Left colon (tissue), 2 donors: ENCODE measurements around the gene ZFYVE28. TPM values are rescaled to one million over a fixed set of nuclear protein-coding genes. Genes with fewer than 3 reads are reported as not detected.

Source experiments
- ATAC-seq: fragments of 200-7000 bp; cut with Tn5 transposase; one replicate; pipeline ENCODE4 v1.9.1; 2020; ENCODE audit warnings: mild to moderate bottlenecking, moderate library complexity
- DNase-seq, 2 donors: peaks; one replicate each; pipeline ENCODE4 v3.0.0-alpha.2; 2020
- intact Hi-C, 2 donors: fragments of 100-400 bp; cut with DNase I in 1 of 2; cut with micrococcal nuclease in 1 of 2; formaldehyde crosslinking; loops; one replicate each; pipeline versions ENCODE4 v1.11.2 to v1.14.0; 2022; cut with DNase I, micrococcal nuclease
- total RNA-seq, 2 donors: library from RNA; stranded (reverse); fragmentation: NEBNext Ultra II Directional; extraction: Animal tissue kit (Norgen Biotek cat#: 25700); gene quantifications; one replicate each; pipeline ENCODE4 v1.2.1, GENCODE V29; 2021
- donor health status: DM: no; HTN: no; CAD: no.
- donor health status: DM: yes; HTN: yes; CAD: no.

ZFYVE28 gene
- total RNA-seq, 2 donors from 2014 or later, result 31.9 to 48.7 TPM

DNA sequence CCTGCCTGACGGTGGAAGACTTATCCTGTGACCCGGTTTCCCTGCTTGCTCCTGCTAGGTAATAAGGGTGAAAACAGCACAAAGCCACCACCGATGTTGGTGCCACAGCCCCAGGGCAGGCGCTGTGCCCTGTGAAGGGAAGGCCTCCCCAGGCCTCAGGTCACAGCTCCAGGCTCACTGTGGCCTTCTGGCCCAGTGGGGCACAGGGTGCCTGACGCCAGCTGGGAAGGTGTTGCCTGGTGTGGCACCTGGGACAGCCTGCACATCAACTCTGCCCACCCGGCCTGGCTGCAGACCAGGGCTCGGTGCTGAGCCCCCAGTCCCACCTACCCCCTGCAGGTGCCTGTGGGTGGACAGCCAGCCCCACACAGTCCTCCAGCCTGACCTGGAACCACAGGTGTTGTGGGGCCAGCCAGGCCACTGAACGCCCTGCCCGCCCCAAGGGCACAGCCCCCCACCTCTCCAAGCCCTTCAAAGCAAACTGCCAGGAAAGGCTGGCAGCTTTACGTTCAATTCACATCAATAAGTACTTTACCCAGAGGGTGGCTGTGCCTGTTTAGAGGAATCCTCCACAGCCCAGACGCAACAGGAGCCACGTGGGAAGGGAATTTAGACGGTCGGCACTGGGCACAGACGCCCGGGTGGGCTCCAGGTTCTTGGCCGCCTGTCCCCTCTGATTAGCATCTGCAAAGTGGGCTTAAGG is 54.3 kb downstream of the ZFYVE28 start:
- ATAC-seq, result no peak

GRCh38 chr4:2363056-2363721 is 55.3 kb downstream of the ZFYVE28 start:
- no peak for DNase-seq
- intact Hi-C loops, result no loop called here
- peak; percentile 31 for ATAC-seq

More for the DNA sequence above, 54.3 kb downstream of the ZFYVE28 start:
- intact Hi-C loops, result no loop called here
- no peak for DNase-seq

DNA sequence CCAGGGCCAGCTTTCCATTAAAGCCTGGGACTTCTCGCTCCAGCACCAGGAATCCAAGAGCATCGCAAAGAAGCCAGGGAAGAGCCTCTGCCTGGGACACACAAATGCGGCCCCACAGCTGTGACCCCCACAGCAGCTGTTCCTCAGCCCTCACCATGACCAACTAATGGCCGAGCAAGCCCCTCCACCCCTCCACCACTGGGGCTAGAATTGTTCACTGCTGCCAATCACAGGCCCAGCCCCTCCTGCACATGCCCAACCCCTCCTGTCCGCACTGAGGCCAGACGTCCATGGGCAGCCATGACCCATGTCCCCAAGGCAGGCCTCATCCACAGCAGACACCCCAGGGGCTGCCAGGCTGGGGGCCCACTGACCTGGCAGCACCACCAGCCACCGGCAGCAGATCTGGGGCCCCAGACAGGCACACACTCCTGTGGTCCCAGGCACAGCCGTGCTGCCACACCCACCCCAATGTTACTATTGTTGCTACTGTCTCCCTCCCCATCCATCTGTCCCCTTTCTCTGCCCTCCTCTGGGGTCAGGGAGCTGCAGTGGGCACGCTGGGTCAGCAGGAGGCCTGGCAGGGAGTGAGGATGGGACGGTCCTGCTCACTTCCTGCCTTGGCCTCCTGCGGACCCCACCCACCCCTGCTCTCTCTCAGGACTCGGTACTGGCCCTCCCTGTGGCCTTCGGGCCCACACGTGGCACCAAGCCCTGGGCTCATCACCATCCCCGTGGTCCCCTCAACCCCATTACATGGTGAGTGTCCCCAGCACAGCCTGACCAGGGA is 56.0 kb downstream of the ZFYVE28 start:
- ATAC-seq, result no peak
- no peak for DNase-seq
- intact Hi-C loops, result no loop called here

GRCh38 chr4:2361366-2362265 is 56.8 kb downstream of the ZFYVE28 start:
- intact Hi-C loops, result no loop called here
- ATAC-seq, result no peak
- no peak for DNase-seq

DNA sequence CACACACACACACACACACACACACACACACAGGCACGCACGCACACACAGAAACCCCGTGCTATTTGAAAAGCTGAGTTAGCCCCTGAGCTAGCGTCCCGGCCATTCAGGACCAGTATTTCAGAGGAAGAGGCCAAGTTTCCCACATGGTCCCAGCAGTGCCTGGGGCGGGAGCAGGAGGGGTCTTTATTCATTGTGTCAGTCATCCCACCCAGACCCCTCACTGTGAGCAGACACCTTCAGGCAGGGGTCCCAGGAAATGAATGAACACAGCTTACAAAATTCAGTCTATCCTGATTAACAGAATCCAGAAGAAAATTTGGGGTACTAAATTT is 58.1 kb downstream of the ZFYVE28 start:
- ATAC-seq (no peak), DNase-seq (no peak)
- intact Hi-C loops, result no loop called here

GRCh38 chr4:2359591-2360395 is 58.7 kb downstream of the ZFYVE28 start:
- DNase-seq, result no peak
- intact Hi-C loops, result no loop called here
- no peak for ATAC-seq

GRCh38 chr4:2357821-2358745 is 60.4 kb downstream of the ZFYVE28 start:
- DNase-seq, result no peak
- intact Hi-C loops, result no loop called here
- ATAC-seq, result no peak

DNA sequence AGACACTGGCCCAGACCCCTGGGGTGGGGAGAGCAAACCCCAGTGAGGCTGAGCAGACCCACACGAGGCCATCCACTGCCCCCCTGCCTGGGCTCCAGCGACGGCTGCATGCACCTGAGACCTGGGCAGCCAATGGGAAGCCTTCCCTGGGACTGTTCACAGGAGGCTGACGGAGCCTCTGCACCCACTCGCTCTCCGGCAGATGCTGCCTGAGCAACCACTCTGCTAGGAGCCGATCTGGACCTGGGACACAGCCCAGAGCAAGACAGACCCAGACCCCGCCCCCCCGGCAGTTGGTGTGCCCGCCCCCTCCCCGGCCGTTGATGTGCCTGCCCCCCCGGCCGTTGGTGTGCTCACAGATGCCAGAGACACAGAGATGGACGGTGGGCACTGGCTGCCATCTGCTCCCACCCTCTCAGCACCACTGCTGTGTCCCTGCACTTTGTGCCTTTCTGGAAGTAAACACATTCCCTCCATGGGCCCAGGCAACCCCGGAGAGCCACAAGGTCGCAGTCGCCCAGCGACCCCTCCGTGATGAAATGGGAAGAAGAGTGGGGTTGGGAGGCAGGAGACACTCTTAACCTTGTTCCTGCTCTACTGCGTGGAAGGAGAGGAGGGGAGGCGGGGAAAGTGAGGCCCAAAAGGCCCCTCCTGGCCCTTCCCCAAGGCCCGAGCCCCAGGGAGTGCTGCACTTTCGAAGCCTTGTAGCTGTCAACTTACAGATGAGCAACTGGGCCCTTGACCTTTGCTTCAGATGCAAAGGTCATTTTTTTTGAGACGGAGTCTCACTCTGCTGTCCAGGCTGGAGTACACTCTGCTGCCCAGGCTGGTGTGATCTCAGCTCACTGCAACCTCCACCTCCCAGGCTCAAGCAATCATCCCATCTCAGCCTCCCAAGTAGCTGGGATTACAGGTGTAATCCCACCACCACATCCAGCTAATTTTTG is 62.0 kb downstream of the ZFYVE28 start:
- ATAC-seq, result peak; percentile 19
- intact Hi-C loops, result no loop called here
- DNase-seq, result no peak

DNA sequence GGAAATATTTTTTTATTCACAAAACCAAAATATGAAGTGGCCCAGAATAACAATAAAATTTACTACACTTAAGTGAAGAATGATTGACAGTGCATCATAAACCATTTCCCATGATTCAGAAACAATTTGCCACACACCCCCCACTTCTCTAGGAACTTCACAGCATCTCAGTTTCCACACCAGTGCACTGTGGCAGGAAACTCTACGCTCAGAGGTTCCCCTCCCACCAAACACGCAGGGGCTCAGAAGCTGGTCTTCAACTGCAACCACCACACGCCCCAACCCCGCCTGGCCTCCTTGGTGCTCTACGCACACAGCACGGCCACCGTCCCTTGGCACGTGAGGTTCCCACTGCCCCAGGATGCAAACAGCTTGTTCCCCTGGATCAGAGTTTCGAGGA is 63.7 kb downstream of the ZFYVE28 start:
- ATAC-seq, result no peak
- intact Hi-C loops, result no loop called here
- no peak for DNase-seq

GRCh38 chr4:2354118-2354517 is 64.3 kb downstream of the ZFYVE28 start:
- intact Hi-C loops, result no loop called here
- DNase-seq (no peak), ATAC-seq (no peak)

DNA sequence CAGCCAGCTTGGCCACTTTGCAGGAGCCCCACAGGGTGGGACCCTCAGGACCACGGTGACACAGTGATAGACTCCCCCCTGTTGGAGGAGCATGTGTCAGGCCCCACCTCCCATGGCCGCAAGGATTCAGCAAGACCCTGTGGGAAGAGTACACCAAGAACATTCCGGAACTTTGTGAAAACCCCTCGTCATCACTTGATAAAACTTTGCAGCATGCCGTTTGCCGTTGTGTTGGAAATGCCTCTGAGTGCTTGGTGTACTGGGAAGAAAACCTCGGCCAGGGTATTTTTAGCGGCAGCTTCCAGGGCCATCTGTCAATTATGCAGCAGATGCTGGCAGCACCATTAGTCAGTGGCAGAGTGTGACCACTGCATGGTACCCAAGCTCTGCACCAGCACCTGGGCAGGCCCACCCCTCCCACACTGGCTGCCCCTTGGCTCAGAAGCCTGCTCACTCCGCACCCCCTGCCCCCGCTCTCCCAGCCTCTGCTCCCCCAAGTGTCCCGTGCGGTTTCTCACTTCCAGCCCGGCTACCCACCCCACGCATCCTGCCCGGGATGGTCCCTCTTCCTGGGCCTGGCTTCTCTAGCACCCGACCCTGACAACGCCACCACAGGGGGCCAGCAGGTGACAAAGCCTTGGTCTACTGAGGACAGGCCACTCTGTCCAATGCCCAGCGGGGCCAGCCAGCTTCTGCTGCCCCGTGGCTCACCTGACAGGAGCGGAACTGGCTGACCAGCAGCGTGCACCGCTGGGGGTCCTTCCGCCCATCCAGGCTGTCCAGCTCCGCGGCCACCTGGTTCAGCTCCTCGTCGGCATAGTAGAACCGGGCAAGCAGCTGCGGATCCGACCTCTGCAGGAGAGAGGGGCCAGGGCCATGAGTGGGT is 65.0 kb downstream of the ZFYVE28 start:
- DNase-seq, result no peak
- intact Hi-C loops, result no loop called here
- ATAC-seq, result no peak

GRCh38 chr4:2352729-2353221 is 65.7 kb downstream of the ZFYVE28 start:
- intact Hi-C loops, result no loop called here
- DNase-seq (no peak), ATAC-seq (no peak)

GRCh38 chr4:2352171-2352570 is 66.3 kb downstream of the ZFYVE28 start:
- ATAC-seq (no peak), DNase-seq (no peak)
- intact Hi-C loops, result no loop called here

- ATAC-seq (no peak), DNase-seq (no peak)
- intact Hi-C loops, result no loop called here
Measured at GRCh38 chr4:2350982-2351381, 67.5 kb downstream of the ZFYVE28 start.

GRCh38 chr4:2348786-2349185 is 69.7 kb downstream of the ZFYVE28 start:
- ATAC-seq, result no peak
- no peak for DNase-seq
- intact Hi-C loops, result no loop called here
